ENCODE results near the gene PPP1R37.

DNA sequence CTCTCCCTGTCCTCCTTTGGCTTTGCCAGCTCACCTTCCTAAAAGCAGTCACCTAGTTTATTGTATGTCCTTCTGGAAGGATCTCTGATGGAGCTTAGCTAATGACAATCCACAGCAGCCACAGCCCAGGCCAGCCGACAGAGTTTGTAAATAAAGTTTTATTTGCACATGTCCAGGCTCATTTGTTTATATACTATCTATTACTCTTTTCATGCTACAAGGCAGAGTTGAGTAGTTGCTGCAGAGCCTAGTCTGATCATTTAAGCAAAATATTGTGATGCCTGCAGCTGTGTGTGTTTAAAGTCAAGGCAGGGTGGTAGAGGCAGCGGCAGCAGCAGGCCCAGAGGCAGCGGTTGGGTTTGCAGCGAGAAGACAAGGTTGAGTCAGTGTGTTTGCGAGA is 35.2 kb downstream of the PPP1R37 start:
- TF ChIP-seq, protein P1, sequence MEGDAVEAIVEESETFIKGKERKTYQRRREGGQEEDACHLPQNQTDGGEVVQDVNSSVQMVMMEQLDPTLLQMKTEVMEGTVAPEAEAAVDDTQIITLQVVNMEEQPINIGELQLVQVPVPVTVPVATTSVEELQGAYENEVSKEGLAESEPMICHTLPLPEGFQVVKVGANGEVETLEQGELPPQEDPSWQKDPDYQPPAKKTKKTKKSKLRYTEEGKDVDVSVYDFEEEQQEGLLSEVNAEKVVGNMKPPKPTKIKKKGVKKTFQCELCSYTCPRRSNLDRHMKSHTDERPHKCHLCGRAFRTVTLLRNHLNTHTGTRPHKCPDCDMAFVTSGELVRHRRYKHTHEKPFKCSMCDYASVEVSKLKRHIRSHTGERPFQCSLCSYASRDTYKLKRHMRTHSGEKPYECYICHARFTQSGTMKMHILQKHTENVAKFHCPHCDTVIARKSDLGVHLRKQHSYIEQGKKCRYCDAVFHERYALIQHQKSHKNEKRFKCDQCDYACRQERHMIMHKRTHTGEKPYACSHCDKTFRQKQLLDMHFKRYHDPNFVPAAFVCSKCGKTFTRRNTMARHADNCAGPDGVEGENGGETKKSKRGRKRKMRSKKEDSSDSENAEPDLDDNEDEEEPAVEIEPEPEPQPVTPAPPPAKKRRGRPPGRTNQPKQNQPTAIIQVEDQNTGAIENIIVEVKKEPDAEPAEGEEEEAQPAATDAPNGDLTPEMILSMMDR (IDR thresholded peaks at IDR 0.05; ENCODE audit: low read length) = no peak
- no peak for TF ChIP-seq EZH2 (IDR thresholded peaks at IDR 0.05; ENCODE audit: borderline replicate concordance, low read length)

All from OCI-LY1 (cell line).